SHP77 treated with DMSO at 0.1 percent for 48 hours (cell line): ENCODE measurements around the gene TGFBI.
A peak's percentile ranks its signal among the peaks of the same experiment; 100 is the strongest.

Experiments
- DNase-seq: peaks from one replicate; lab custom pipeline; 2025; lab: John Stamatoyannopoulos, UW

TGFBI gene

GRCh38 chr5:136025900-136026299, 2.9 kb upstream of the TGFBI start:
- DNase-seq: no peak

- DNase-seq: no peak
Measured at GRCh38 chr5:136026636-136027035, 2.2 kb upstream of the TGFBI start.

- DNase-seq: no peak
Measured at GRCh38 chr5:136027311-136027710, 1.5 kb upstream of the TGFBI start.

GRCh38 chr5:136028090-136028489, 698 bp upstream of the TGFBI start:
- DNase-seq: no peak

- no peak for DNase-seq
Measured at GRCh38 chr5:136030252-136030651, 1.5 kb downstream of the TGFBI start.

GRCh38 chr5:136030956-136031611, 2.3 kb downstream of the TGFBI start:
- DNase-seq: no peak

- no peak for DNase-seq
Measured at GRCh38 chr5:136031711-136032110, 2.9 kb downstream of the TGFBI start.

- no peak for DNase-seq
Measured at GRCh38 chr5:136032564-136032963, 3.8 kb downstream of the TGFBI start.

- DNase-seq: no peak
Measured at GRCh38 chr5:136033234-136033633, 4.4 kb downstream of the TGFBI start.

GRCh38 chr5:136033848-136034247, 5.1 kb downstream of the TGFBI start:
- no peak for DNase-seq

GRCh38 chr5:136034492-136034891, 5.7 kb downstream of the TGFBI start:
- no peak for DNase-seq

- no peak for DNase-seq
Measured at GRCh38 chr5:136034984-136035383, 6.2 kb downstream of the TGFBI start.

- no peak for DNase-seq
Measured at GRCh38 chr5:136035837-136036236, 7.0 kb downstream of the TGFBI start.

GRCh38 chr5:136036293-136036911, 7.6 kb downstream of the TGFBI start:
- DNase-seq: no peak

GRCh38 chr5:136037001-136037705, 8.4 kb downstream of the TGFBI start:
- peak; percentile 65 for DNase-seq

- no peak for DNase-seq
Measured at GRCh38 chr5:136038635-136039034, 9.8 kb downstream of the TGFBI start.

GRCh38 chr5:136039202-136039601, 10.4 kb downstream of the TGFBI start:
- no peak for DNase-seq

GRCh38 chr5:136040746-136041415, 12.1 kb downstream of the TGFBI start:
- DNase-seq: no peak

- no peak for DNase-seq
Measured at GRCh38 chr5:136042156-136042555, 13.4 kb downstream of the TGFBI start.

GRCh38 chr5:136042665-136043121, 13.9 kb downstream of the TGFBI start:
- DNase-seq: no peak

- no peak for DNase-seq
Measured at GRCh38 chr5:136043551-136043950, 14.8 kb downstream of the TGFBI start.

GRCh38 chr5:136043968-136044610, 15.3 kb downstream of the TGFBI start:
- DNase-seq: no peak
